ENCODE results near the gene HOXB5.

Gene HOXB5

DNA sequence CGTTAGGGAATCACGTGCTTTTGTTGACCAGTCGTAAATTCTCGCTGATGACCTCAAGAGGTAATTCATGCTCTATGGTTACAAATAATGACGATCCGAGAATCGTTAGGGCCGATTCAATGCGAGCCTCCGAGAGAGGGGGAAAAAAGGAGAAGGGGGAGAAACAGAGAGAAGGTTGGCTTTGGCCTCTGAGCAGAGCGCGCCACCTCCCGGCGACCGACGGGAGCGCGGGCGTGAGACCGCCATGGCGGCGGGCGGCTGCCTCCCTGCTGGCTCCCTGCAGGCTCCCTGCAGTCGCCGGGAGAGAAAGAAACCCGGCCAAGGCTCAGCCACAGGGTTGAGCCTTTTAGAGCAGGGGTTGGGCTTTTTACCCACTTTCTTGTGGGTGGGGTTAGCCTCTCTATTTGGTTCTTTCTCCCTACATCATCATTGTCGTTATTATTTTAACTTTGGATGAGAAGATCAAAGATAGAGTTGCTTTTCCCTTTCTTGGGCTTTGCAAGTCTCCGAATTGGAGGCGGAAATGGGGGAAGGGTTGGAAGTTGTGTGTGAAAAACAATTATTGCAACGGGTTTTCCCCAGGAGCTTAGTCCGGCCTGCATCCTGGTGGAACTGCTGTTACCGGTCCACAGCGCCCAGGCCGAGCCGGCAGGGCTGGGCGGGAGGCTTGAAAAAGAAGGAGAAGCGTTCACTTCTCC lies 410 bp upstream of the HOXB5 start (continued):
- TF ChIP-seq, protein P1, sequence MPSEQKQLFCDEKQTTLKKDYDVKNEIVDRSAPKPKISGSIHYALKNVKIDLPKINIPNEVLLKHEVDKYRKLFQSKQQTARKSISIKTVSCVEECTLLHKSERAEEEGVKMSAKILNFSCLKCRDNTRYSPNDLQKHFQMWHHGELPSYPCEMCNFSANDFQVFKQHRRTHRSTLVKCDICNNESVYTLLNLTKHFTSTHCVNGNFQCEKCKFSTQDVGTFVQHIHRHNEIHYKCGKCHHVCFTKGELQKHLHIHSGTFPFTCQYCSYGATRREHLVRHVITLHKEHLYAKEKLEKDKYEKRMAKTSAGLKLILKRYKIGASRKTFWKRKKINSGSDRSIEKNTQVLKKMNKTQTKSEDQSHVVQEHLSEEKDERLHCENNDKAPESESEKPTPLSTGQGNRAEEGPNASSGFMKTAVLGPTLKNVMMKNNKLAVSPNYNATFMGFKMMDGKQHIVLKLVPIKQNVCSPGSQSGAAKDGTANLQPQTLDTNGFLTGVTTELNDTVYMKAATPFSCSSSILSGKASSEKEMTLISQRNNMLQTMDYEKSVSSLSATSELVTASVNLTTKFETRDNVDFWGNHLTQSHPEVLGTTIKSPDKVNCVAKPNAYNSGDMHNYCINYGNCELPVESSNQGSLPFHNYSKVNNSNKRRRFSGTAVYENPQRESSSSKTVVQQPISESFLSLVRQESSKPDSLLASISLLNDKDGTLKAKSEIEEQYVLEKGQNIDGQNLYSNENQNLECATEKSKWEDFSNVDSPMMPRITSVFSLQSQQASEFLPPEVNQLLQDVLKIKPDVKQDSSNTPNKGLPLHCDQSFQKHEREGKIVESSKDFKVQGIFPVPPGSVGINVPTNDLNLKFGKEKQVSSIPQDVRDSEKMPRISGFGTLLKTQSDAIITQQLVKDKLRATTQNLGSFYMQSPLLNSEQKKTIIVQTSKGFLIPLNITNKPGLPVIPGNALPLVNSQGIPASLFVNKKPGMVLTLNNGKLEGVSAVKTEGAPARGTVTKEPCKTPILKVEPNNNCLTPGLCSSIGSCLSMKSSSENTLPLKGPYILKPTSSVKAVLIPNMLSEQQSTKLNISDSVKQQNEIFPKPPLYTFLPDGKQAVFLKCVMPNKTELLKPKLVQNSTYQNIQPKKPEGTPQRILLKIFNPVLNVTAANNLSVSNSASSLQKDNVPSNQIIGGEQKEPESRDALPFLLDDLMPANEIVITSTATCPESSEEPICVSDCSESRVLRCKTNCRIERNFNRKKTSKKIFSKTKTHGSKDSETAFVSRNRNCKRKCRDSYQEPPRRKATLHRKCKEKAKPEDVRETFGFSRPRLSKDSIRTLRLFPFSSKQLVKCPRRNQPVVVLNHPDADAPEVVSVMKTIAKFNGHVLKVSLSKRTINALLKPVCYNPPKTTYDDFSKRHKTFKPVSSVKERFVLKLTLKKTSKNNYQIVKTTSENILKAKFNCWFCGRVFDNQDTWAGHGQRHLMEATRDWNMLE (tag by site-specific recombination; conservative IDR thresholded peaks at IDR 0.05; ENCODE audit: low read depth) = no peak
- TF ChIP-seq ZNF529 (tag by site-specific recombination; IDR thresholded peaks at IDR 0.05; ENCODE audit: insufficient replicate concordance) (no peak), TCF7L2 (IDR thresholded peaks at IDR 0.05; ENCODE audit: borderline replicate concordance, low read depth, low read length) (peak; percentile 72; the same call in 1 of the 2 replicates), ZNF792 (tag by site-specific recombination; IDR thresholded peaks at IDR 0.05) (0 out of 2 replicates have a peak, but pooled peaks have one; percentile 38), KLF8 (tag by site-specific recombination; IDR thresholded peaks at IDR 0.05) (peak; percentile 66), ZNF621 (tag by site-specific recombination; IDR thresholded peaks at IDR 0.05) (no peak), ZNF221 (tag by site-specific recombination; IDR thresholded peaks at IDR 0.05; ENCODE audit: borderline replicate concordance) (no peak), ZNF585B (tag by site-specific recombination; IDR thresholded peaks at IDR 0.05) (no peak), MEIS1 (CRISPR knock-in tag; IDR thresholded peaks at IDR 0.05; ENCODE audit: borderline replicate concordance) (no peak), SALL2 (tag by site-specific recombination; IDR thresholded peaks at IDR 0.05; ENCODE audit: borderline replicate concordance) (no peak), ZBTB48 (tag by site-specific recombination; IDR thresholded peaks at IDR 0.05) (peak; percentile 39; the same call in 1 of the 2 replicates), MYNN (tag by site-specific recombination; IDR thresholded peaks at IDR 0.05; ENCODE audit: borderline replicate concordance) (no peak), ZSCAN30 (tag by site-specific recombination; IDR thresholded peaks at IDR 0.05) (peak; percentile 88; the same call in 1 of the 2 replicates), ZNF350 (tag by site-specific recombination; IDR thresholded peaks at IDR 0.05) (no peak)
- TF ChIP-seq, protein P2, sequence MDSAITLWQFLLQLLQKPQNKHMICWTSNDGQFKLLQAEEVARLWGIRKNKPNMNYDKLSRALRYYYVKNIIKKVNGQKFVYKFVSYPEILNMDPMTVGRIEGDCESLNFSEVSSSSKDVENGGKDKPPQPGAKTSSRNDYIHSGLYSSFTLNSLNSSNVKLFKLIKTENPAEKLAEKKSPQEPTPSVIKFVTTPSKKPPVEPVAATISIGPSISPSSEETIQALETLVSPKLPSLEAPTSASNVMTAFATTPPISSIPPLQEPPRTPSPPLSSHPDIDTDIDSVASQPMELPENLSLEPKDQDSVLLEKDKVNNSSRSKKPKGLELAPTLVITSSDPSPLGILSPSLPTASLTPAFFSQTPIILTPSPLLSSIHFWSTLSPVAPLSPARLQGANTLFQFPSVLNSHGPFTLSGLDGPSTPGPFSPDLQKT (IDR thresholded peaks at IDR 0.05; ENCODE audit: borderline replicate concordance, low read depth, low read length) = no peak
- TF ChIP-seq, protein P3, sequence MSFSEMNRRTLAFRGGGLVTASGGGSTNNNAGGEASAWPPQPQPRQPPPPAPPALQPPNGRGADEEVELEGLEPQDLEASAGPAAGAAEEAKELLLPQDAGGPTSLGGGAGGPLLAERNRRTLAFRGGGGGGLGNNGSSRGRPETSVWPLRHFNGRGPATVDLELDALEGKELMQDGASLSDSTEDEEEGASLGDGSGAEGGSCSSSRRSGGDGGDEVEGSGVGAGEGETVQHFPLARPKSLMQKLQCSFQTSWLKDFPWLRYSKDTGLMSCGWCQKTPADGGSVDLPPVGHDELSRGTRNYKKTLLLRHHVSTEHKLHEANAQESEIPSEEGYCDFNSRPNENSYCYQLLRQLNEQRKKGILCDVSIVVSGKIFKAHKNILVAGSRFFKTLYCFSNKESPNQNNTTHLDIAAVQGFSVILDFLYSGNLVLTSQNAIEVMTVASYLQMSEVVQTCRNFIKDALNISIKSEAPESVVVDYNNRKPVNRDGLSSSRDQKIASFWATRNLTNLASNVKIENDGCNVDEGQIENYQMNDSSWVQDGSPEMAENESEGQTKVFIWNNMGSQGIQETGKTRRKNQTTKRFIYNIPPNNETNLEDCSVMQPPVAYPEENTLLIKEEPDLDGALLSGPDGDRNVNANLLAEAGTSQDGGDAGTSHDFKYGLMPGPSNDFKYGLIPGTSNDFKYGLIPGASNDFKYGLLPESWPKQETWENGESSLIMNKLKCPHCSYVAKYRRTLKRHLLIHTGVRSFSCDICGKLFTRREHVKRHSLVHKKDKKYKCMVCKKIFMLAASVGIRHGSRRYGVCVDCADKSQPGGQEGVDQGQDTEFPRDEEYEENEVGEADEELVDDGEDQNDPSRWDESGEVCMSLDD (tag by site-specific recombination; IDR thresholded peaks at IDR 0.05) = 0 out of 2 replicates have a peak, but pooled peaks have one; percentile 34
- TF ChIP-seq, protein P4, sequence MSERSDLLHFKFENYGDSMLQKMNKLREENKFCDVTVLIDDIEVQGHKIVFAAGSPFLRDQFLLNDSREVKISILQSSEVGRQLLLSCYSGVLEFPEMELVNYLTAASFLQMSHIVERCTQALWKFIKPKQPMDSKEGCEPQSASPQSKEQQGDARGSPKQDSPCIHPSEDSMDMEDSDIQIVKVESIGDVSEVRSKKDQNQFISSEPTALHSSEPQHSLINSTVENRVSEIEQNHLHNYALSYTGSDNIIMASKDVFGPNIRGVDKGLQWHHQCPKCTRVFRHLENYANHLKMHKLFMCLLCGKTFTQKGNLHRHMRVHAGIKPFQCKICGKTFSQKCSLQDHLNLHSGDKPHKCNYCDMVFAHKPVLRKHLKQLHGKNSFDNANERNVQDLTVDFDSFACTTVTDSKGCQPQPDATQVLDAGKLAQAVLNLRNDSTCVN (tag by site-specific recombination; optimal IDR thresholded peaks at IDR 0.05) = peak; percentile 81
- TF ChIP-seq, protein P5, sequence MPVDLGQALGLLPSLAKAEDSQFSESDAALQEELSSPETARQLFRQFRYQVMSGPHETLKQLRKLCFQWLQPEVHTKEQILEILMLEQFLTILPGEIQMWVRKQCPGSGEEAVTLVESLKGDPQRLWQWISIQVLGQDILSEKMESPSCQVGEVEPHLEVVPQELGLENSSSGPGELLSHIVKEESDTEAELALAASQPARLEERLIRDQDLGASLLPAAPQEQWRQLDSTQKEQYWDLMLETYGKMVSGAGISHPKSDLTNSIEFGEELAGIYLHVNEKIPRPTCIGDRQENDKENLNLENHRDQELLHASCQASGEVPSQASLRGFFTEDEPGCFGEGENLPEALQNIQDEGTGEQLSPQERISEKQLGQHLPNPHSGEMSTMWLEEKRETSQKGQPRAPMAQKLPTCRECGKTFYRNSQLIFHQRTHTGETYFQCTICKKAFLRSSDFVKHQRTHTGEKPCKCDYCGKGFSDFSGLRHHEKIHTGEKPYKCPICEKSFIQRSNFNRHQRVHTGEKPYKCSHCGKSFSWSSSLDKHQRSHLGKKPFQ (tag by site-specific recombination; IDR thresholded peaks at IDR 0.05) = no peak
- TF ChIP-seq, protein P6, sequence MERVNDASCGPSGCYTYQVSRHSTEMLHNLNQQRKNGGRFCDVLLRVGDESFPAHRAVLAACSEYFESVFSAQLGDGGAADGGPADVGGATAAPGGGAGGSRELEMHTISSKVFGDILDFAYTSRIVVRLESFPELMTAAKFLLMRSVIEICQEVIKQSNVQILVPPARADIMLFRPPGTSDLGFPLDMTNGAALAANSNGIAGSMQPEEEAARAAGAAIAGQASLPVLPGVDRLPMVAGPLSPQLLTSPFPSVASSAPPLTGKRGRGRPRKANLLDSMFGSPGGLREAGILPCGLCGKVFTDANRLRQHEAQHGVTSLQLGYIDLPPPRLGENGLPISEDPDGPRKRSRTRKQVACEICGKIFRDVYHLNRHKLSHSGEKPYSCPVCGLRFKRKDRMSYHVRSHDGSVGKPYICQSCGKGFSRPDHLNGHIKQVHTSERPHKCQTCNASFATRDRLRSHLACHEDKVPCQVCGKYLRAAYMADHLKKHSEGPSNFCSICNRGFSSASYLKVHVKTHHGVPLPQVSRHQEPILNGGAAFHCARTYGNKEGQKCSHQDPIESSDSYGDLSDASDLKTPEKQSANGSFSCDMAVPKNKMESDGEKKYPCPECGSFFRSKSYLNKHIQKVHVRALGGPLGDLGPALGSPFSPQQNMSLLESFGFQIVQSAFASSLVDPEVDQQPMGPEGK (tag by site-specific recombination; IDR thresholded peaks at IDR 0.05) = peak; percentile 83
- TF ChIP-seq, protein P7, sequence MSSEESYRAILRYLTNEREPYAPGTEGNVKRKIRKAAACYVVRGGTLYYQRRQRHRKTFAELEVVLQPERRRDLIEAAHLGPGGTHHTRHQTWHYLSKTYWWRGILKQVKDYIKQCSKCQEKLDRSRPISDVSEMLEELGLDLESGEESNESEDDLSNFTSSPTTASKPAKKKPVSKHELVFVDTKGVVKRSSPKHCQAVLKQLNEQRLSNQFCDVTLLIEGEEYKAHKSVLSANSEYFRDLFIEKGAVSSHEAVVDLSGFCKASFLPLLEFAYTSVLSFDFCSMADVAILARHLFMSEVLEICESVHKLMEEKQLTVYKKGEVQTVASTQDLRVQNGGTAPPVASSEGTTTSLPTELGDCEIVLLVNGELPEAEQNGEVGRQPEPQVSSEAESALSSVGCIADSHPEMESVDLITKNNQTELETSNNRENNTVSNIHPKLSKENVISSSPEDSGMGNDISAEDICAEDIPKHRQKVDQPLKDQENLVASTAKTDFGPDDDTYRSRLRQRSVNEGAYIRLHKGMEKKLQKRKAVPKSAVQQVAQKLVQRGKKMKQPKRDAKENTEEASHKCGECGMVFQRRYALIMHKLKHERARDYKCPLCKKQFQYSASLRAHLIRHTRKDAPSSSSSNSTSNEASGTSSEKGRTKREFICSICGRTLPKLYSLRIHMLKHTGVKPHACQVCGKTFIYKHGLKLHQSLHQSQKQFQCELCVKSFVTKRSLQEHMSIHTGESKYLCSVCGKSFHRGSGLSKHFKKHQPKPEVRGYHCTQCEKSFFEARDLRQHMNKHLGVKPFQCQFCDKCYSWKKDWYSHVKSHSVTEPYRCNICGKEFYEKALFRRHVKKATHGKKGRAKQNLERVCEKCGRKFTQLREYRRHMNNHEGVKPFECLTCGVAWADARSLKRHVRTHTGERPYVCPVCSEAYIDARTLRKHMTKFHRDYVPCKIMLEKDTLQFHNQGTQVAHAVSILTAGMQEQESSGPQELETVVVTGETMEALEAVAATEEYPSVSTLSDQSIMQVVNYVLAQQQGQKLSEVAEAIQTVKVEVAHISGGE (tag by site-specific recombination; conservative IDR thresholded peaks at IDR 0.05; ENCODE audit: low read depth) = 0 out of 2 replicates have a peak, but pooled peaks have one; percentile 11
